ENCODE data around the gene APLNR.

Gene APLNR

GRCh38 chr11:57216463-57216862 is 20.6 kb downstream of the APLNR start:
- DNase-seq (ENCODE audit: low read depth): no peak

DNA sequence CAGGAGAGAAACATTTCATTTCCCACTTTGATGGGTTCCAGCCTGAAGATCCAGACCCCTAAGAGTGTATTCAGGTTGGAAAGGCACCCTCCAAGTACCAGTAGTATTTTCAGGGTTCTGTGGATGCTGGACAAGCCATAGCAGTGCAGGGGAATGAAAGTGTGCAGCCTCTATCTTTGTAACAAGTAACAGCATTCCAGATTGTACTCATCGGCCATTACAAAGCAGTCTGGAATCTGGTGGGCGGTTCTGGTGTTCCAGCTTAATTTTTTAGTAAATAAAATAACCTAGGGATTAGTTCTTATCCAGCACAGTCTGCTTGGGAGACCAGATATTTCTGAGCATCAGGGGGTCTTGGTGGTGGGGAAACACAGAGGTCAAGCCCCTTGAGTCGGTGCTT is 22.6 kb downstream of the APLNR start:
- no peak for DNase-seq (ENCODE audit: low read depth)

DNA sequence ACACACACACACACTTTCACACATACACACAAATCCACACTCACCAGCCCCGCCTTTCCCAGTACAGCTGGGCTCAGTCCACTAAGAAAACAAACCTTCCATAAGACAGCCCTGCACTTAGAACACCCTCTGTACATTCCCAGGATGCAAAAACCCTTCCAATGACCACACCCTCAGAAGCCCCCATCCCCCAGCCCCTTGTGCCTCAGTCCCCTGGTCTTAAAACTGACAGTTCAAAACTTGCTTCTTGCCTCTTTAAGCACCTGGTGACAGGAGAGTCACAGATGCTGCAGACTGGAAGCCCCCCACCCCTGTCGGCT is 23.0 kb downstream of the APLNR start:
- DNase-seq (ENCODE audit: low read depth): no peak

DNA sequence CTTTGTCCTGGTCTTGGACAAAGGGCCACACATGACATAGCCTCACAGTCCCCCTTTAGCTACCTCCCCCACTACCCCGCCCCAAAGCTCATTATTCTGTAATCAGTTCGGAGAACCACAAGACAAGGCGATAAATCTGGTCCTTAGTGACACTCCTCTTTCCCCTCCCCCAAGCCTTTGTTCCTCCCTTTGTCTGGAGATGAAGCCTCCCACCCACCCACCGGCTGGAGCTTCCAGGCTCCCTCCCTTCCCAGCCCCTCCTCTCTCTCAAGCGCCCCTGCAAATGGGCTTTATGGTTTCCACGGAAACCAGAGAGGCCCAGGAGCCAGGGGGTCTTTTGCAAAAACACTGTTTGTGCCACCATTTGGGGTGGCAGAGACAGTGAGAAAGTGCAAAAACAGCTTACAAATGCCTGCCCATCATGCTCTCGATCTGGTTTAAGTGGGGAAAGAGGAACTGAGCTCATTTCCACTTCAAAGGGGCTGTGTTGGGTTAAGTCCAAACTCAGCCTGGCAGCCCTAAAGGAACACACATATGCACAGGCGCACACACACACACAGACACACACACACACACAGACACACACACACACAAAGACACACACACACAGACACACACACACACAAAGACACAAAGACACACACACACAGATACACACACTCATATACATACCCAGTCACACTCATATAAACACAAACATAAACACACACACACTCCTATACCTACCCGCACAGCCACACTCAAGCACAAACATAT is 23.5 kb downstream of the APLNR start:
- DNase-seq (ENCODE audit: low read depth): no peak

- no peak for DNase-seq (ENCODE audit: low read depth)
Observed at GRCh38 chr11:57210781-57211180, 26.3 kb downstream of the APLNR start.

- no peak for DNase-seq (ENCODE audit: low read depth)
Observed at GRCh38 chr11:57207168-57207567, 29.9 kb downstream of the APLNR start.

DNA sequence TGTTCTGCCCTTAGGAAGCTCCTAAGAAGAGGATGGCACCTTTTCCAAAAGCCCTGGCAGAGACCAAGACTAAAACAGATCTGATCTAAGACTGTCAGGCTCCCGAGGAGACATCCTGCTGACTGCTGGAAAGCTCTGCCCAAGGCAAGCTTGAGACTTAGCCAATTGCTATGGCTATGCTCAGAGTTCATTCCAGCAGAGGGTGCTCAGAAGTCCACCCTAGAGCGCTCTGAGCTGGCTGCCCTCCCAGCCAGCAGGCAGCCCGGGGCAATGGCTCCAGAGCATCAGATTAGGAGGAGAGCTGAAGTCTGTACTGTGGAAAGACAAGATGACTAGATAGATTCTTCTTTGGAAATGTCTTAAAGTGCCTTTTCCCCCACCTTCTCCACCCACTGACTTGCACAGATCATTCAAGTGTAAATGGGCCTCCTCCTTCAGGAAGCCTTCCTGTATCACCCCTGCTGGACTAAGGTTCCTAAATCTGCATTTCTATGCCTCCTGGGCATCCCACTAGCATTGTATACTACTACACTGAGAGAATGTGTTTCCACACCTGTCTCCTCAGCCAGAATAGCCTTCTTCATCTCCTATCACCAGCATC is 31.9 kb downstream of the APLNR start:
- DNase-seq (ENCODE audit: low read depth): no peak

- DNase-seq (ENCODE audit: low read depth): no peak
Observed at GRCh38 chr11:57203882-57204480, 33.1 kb downstream of the APLNR start.

DNA sequence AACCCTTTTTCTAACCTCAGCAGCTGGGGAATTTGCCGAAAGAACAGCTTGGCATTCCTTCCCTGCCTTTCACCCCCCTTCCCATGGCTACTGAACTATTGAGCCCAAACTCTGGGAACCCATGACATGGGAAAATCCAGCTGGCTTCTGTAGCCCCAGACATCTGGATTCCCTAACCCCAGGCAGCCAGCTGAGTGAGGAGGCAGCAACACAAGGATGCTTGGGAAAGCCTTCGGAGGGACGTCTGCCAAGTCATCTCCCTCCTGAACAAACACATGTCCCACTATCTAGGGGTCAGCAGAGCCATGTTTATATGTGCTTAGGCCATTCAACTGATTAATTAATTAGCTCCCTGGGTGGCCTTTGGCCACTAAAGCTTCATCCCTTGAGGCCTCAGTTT is 33.7 kb downstream of the APLNR start:
- no peak for DNase-seq (ENCODE audit: low read depth)

DNA sequence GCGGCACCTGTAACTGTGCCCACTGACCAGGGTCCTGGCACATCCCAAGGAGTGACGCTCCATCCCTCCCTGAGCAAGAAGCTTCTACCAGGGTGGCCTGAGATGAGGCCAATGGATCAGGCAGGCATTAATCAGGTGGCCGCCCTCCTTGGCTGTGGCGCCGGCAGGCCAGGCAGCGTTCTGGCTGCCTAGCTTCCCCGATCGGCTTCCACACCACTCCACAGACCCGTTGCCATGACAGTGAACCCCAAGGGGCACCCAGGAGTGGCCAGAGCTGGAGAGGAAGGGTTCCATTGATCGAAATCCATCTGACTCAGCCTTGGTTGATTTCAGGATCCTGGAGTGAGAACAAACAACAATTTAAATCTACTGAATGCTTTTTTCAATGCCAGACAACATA is 34.8 kb downstream of the APLNR start:
- no peak for DNase-seq (ENCODE audit: low read depth)

- no peak for DNase-seq (ENCODE audit: low read depth)
Observed at GRCh38 chr11:57200917-57201316, 36.1 kb downstream of the APLNR start.

DNA sequence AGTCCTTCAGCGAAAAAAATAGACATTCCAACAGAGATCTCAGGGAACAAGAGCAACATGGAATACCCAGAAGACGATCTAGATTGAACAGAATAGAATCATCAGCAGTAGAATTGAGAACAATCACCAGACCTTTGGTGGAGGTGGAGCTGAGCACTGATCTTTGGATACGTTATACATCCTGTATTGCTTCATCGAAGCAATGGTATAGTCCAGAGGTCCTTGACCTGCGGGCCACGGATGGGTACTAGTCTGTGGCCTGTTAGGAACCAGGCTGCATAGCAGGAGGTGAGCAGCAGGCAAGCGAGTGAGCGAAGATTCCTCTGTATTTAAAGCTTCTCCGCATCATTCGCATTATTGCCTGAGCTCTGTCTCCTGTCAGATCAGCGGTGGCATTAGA is 37.7 kb downstream of the APLNR start:
- no peak for DNase-seq (ENCODE audit: low read depth)

- DNase-seq (ENCODE audit: low read depth): no peak
Observed at GRCh38 chr11:57197762-57198161, 39.3 kb downstream of the APLNR start.

- no peak for DNase-seq (ENCODE audit: low read depth)
Observed at GRCh38 chr11:57196596-57196995, 40.5 kb downstream of the APLNR start.

DNA sequence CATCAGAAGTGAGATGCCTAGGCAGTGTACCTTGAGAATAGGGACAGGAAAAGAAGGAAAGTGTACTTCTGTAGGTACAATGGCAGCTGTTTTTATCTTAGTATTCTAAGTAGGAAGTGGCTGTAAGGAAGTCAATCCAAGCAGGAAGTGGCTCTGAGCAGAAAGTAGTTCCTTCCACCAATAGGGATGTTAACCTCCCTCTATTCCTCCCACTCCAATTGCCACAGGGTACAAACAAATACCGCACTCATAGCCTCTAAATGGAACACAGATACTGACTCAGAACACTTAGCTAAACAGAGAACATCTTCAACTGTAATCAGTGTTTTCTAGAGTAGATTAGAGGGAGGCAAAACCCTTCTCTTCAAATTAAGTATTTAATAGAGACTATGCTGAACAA is 44.7 kb downstream of the APLNR start:
- DNase-seq (ENCODE audit: low read depth): no peak

DNA sequence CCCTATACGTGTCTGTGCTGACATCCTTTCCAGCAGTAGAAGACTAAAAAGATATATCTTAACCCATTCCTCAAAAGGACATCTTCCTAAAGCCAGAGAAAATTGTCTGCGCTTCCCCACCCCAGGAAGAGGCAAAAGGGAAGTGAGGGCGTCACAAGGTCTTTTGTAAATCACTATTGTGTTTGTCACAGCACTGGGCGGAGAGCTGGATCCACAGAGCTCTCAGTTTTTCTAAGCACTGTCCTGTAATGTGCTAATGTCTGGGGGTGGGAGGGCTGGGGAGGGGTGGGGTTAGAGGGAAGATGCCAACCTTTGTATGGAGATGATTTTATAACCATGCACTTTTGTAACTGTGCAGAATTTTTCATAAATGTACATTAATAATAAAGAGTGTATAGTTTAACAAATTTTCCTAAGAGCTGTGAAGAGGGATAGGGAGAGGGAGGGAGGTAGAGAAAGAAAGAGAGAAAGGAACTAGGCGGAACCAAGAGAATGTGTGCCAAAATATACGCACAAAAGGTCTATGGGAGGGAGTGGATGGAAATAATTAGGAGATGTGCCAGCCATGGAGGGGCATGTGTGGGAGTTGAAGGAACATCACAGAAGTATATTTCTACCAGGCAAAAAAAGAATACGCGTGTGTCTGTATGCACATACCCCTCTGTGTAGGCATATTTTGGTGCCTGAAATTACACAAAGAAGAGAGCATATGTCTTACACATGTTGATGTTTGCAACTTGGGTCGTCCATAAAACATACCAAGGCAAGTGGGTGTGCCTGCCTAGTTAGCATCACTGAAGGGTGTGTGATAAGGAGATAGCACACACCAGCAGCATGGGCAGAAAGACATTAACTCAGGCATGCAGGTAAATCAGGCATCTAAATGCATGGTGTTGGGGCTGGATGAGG is 45.5 kb downstream of the APLNR start:
- no peak for DNase-seq (ENCODE audit: low read depth)

DNA sequence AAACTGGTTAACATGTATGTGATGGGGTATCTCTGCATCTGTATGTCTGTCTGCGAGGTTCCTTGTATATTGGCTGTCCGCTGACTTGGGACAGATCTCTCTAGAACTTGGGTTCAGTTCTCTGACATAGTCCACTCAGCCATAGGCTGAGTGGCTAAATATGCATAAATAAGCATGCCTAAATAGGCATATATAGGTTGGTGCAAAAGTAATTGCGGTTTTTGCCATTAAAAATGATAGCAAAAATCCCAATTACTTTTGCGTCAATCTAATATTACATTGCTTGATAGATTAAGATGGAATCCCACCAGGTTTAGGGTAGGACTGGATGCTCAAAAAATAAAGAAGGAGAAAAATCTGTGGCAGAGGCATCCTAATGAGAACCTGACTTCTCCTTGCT is 46.5 kb downstream of the APLNR start:
- DNase-seq (ENCODE audit: low read depth): no peak
